NCI-H1436 (cell line): ENCODE data around the gene ANKRD22.

Source experiments
- DNase-seq: peaks from one replicate; lab custom pipeline; 2025; lab: John Stamatoyannopoulos, UW

The ANKRD22 gene

GRCh38 chr10:88835096-88835909 is 16.3 kb downstream of the ANKRD22 start:
- peak; percentile 75 for DNase-seq

GRCh38 chr10:88833723-88834122 is 17.9 kb downstream of the ANKRD22 start:
- no peak for DNase-seq

- DNase-seq, result no peak
Measured at GRCh38 chr10:88833156-88833555, 18.5 kb downstream of the ANKRD22 start.

- no peak for DNase-seq
Measured at GRCh38 chr10:88832376-88832775, 19.3 kb downstream of the ANKRD22 start.

- DNase-seq, result peak; percentile 16
Measured at GRCh38 chr10:88831709-88832108, 19.9 kb downstream of the ANKRD22 start.

- no peak for DNase-seq
Measured at GRCh38 chr10:88830643-88831268, 20.9 kb downstream of the ANKRD22 start.

GRCh38 chr10:88828310-88828709 is 23.3 kb downstream of the ANKRD22 start:
- DNase-seq, result no peak

GRCh38 chr10:88827671-88828070 is 24.0 kb downstream of the ANKRD22 start:
- DNase-seq, result no peak

GRCh38 chr10:88826388-88826787 is 25.3 kb downstream of the ANKRD22 start:
- DNase-seq, result no peak

- DNase-seq, result peak; percentile 49
Measured at GRCh38 chr10:88820748-88821401, 30.8 kb downstream of the ANKRD22 start.

- DNase-seq, result no peak
Measured at GRCh38 chr10:88819290-88819689, 32.4 kb downstream of the ANKRD22 start.

- no peak for DNase-seq
Measured at GRCh38 chr10:88813200-88813599, 38.4 kb downstream of the ANKRD22 start.

GRCh38 chr10:88810196-88810961 is 41.3 kb downstream of the ANKRD22 start:
- peak; percentile 59 for DNase-seq

- DNase-seq, result no peak
Measured at GRCh38 chr10:88809621-88810020, 42.0 kb downstream of the ANKRD22 start.

GRCh38 chr10:88805924-88806323 is 45.7 kb downstream of the ANKRD22 start:
- DNase-seq, result no peak

- no peak for DNase-seq
Measured at GRCh38 chr10:88805361-88805760, 46.3 kb downstream of the ANKRD22 start.

GRCh38 chr10:88804083-88804812 is 47.4 kb downstream of the ANKRD22 start:
- DNase-seq, result no peak

- no peak for DNase-seq
Measured at GRCh38 chr10:88803641-88804040, 48.0 kb downstream of the ANKRD22 start.

GRCh38 chr10:88802523-88803285 is 48.9 kb downstream of the ANKRD22 start, which contains the start of gene LIPM:
Gene LIPM (plus strand): TSS chr10:88802730. CDS start chr10:88802897, 167 bp downstream.
- no peak for DNase-seq
